GM12801 (cell line): ENCODE results near the gene RNF111.

Experiments used
- TF ChIP-seq, protein P1 (sequence below): IDR thresholded peaks from one replicate; pipeline ENCODE4 v1.5.1; 2011; ENCODE audit warnings: control low read depth; ENCODE audit not compliant: insufficient read length; ENCODE audit errors: extremely low read depth

Gene RNF111

GRCh38 chr15:59018833-59019232, 31.4 kb downstream of the RNF111 start:
- TF ChIP-seq, protein P1, sequence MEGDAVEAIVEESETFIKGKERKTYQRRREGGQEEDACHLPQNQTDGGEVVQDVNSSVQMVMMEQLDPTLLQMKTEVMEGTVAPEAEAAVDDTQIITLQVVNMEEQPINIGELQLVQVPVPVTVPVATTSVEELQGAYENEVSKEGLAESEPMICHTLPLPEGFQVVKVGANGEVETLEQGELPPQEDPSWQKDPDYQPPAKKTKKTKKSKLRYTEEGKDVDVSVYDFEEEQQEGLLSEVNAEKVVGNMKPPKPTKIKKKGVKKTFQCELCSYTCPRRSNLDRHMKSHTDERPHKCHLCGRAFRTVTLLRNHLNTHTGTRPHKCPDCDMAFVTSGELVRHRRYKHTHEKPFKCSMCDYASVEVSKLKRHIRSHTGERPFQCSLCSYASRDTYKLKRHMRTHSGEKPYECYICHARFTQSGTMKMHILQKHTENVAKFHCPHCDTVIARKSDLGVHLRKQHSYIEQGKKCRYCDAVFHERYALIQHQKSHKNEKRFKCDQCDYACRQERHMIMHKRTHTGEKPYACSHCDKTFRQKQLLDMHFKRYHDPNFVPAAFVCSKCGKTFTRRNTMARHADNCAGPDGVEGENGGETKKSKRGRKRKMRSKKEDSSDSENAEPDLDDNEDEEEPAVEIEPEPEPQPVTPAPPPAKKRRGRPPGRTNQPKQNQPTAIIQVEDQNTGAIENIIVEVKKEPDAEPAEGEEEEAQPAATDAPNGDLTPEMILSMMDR, result no peak

- TF ChIP-seq, protein P1, result no peak
Observed at GRCh38 chr15:59020322-59020721, 32.9 kb downstream of the RNF111 start.

DNA sequence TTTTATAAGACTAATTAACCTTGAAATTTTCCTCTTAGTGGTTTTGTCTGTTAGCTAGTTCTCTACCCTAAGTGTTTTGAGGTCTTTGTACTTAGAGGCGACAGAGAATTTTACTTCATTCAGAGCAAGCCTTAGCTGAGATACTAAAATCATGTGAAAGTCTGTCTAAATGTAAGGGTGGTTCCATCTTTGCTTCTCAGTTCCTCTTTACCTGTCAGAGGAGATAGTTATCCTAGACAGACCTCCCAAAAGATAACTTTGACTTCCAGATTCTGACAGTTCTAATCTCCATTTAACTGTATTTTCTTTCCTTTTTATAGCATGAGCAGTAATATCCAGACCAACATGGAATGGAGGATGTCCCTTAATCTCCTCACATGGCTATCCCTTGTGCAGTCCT, 34.7 kb downstream of the RNF111 start:
- TF ChIP-seq, protein P1, result no peak

GRCh38 chr15:59026207-59026606, 38.7 kb downstream of the RNF111 start:
- TF ChIP-seq, protein P1, result no peak

DNA sequence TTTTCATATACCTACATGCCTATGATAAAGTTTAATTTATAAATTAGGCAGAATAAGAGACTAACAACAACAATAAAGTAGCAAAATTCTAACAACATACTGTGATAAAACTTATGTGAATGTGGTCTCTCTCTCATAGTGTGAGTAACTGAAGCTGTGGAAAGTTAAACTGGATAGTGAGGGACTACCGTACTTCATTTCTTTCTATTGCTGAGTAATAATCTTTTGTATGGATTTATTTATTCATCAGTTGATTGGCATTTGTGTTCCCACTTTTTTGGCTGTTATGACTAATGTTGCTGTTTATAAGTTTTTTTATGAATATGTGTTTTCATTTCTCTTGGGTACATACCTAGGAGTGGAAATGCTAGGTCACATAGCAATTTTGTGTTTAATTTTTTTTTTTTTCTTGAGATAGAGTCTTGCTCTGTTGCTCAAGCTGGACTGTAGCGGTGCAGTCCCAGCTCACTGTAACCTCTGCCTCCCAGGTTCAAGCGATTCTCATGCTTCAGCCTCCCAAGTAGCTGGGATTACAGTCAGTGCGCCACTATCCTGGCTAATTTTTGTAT, 41.0 kb downstream of the RNF111 start:
- TF ChIP-seq, protein P1, result no peak

- TF ChIP-seq, protein P1, result no peak
Observed at GRCh38 chr15:59029554-59029953, 42.1 kb downstream of the RNF111 start.

- TF ChIP-seq, protein P1, result no peak
Observed at GRCh38 chr15:59035201-59035600, 47.7 kb downstream of the RNF111 start.
